ENCODE data around the gene SDK2.

DNA sequence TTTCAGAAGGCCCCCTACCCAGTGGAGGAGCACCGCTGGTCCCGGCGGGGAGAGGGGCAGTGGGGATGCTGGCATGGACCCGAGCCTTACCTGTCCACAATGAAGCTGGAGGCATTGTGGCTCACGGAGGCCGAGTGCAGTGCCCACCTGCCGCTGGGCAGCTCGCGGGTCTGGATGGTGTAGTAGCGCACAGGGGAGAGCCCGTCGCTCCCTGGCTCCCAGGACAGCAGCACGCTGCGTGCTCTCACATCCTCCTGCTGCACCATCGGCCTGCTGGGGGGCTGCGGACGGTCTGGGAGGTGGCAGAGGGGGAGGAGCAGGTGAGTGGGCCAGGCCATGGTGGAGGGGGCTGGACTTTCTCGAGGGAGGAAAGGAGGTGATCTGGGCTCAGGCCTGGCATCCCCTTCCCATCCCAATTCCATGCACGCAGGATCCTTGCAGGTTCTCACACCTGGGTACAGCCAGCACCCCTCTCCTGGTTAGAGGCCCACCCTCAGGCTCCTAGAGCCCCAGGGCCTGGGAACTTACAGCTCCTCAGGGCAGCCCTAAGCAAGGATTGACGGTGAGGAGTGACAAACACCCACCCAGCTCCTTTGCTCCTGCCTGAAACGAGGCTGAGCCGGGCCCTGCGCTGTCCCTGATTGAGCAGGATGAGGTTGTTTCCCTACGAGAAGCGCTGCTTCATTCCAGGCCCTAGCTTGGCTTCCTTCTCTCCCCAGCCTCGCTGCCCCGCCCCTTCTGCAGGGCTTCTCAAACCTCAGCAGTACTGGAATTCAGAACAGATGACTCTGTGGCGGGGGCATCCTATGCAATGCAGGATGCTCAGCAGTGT lies 256.3 kb downstream of the SDK2 start:
- TF ChIP-seq, protein P1, sequence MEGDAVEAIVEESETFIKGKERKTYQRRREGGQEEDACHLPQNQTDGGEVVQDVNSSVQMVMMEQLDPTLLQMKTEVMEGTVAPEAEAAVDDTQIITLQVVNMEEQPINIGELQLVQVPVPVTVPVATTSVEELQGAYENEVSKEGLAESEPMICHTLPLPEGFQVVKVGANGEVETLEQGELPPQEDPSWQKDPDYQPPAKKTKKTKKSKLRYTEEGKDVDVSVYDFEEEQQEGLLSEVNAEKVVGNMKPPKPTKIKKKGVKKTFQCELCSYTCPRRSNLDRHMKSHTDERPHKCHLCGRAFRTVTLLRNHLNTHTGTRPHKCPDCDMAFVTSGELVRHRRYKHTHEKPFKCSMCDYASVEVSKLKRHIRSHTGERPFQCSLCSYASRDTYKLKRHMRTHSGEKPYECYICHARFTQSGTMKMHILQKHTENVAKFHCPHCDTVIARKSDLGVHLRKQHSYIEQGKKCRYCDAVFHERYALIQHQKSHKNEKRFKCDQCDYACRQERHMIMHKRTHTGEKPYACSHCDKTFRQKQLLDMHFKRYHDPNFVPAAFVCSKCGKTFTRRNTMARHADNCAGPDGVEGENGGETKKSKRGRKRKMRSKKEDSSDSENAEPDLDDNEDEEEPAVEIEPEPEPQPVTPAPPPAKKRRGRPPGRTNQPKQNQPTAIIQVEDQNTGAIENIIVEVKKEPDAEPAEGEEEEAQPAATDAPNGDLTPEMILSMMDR (IDR thresholded peaks at IDR 0.05) = no peak
- no peak for TF ChIP-seq POLR2AphosphoS5 (IDR thresholded peaks at IDR 0.05)

All from prostate gland (tissue), 2 donors.